DOHH2 (cell line): ENCODE measurements around the gene HPCAL4.

Experiments used
- CTCF ChIP-seq: fragments of 200-600 bp; sonication (generic); IDR thresholded peaks from one replicate; pipeline ENCODE4 v1.5.1; 2014; ENCODE audit warnings: antibody characterized with exemption, mild to moderate bottlenecking, low read depth, low read length; ENCODE audit not compliant: poor library complexity, severe bottlenecking
- EZH2phosphoT487 ChIP-seq: fragments of 200-600 bp; sonication (generic); IDR thresholded peaks from 2 replicates; pipeline ENCODE4 v1.6.1; 2017; ENCODE audit warnings: borderline replicate concordance, mild to moderate bottlenecking, antibody characterized with exemption, low read length, moderate library complexity, mixed read lengths

DNA sequence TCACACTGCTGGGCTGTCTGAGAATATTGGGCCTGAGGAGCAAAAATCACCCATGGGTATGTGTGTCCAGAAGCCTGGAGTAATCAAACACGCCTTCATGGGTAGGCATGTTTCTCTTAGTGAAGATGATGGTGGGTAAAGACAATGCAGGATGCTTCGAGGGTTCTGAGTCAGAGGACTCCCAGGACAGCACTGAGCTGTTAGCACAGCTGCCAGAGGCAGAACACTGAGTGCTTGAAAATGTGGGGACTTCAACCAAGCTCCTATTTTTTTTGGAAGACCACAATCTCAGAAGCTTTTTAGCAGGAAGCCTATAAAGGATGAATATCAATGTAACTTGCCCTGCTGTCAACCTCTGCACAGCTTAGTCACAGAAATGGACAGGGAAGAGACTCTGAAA is 11.4 kb downstream of the HPCAL4 start:
- no peak for TF ChIP-seq CTCF
- TF ChIP-seq EZH2phosphoT487, result no peak
